Keratinocyte (primary cell): ENCODE measurements around the gene TFPI. TPM values are rescaled to one million over a fixed set of nuclear protein-coding genes. Genes with fewer than 3 reads are reported as not detected.

Experiments
- DNase-seq: peaks from one replicate; pipeline ENCODE4 v3.0.0-alpha.2; 2011; ENCODE audit warnings: low read depth, missing footprints, low spot score
- FAIRE-seq: peaks from 2 replicates; lab custom pipeline; 2011; peaks lifted over from hg19 to GRCh38; lab: Jason Lieb, UNC
- H2AFZ ChIP-seq: 2 replicates; pipeline ENCODE4 v1.6.0; 2012; ENCODE audit warnings: low read length, control low read depth, inconsistent platforms; ENCODE audit not compliant: control insufficient read depth
- H3K27ac ChIP-seq: 2 replicates; pipeline ENCODE4 v1.5.1; 2011; ENCODE audit warnings: low read length; ENCODE audit not compliant: control insufficient read depth, insufficient read depth
- H3K27me3 ChIP-seq: 3 replicates; pipeline ENCODE4 v1.6.0; 2011; ENCODE audit warnings: low read length; ENCODE audit not compliant: control insufficient read depth, insufficient read depth; ENCODE audit errors: extremely low read depth
- H3K36me3 ChIP-seq, 2 experiments: 2 replicates in 1 of 2; 3 replicates in 1 of 2; pipeline ENCODE4 v1.5.1; 2011; ENCODE audit warnings: low read length in 2 of 2, mild to moderate bottlenecking in 1 of 2; ENCODE audit not compliant: control insufficient read depth in 2 of 2, insufficient read depth in 2 of 2; ENCODE audit errors: extremely low read depth in 1 of 2
- H3K4me1 ChIP-seq: 3 replicates; pipeline ENCODE4 v1.5.1; 2011; ENCODE audit warnings: low read length; ENCODE audit not compliant: control insufficient read depth, insufficient read depth; ENCODE audit errors: extremely low read depth
- H3K4me2 ChIP-seq: 3 replicates; pipeline ENCODE4 v1.6.0; 2011; ENCODE audit warnings: low read depth, low read length; ENCODE audit not compliant: control insufficient read depth, insufficient read depth; ENCODE audit errors: extremely low read depth
- H3K4me3 ChIP-seq, 3 experiments: fragments of 200-600 bp in 1 of 3; sonication (generic) in 1 of 3; 2 replicates in 2 of 3; 3 replicates in 1 of 3; pipeline ENCODE4 v1.5.1; 2011 to 2016; ENCODE audit warnings: low read length in 3 of 3, mild to moderate bottlenecking in 3 of 3, control low read depth in 2 of 3, inconsistent platforms in 1 of 3, low read depth in 1 of 3, mixed read lengths in 1 of 3, mixed run types in 1 of 3, moderate library complexity in 1 of 3; ENCODE audit not compliant: control insufficient read depth in 2 of 3, insufficient read depth in 2 of 3; ENCODE audit errors: extremely low read depth in 1 of 3
- H3K79me2 ChIP-seq: 2 replicates; pipeline ENCODE4 v1.6.0; 2012; ENCODE audit warnings: low read length; ENCODE audit not compliant: control insufficient read depth, insufficient read depth
- H3K9ac ChIP-seq: 3 replicates; pipeline ENCODE4 v1.6.0; 2011; ENCODE audit warnings: low read length; ENCODE audit not compliant: control insufficient read depth, insufficient read depth; ENCODE audit errors: extremely low read depth
- H3K9me1 ChIP-seq: 3 replicates; pipeline ENCODE4 v1.6.0; 2011; ENCODE audit warnings: low read length; ENCODE audit not compliant: control insufficient read depth, insufficient read depth; ENCODE audit errors: extremely low read depth
- H3K9me3 ChIP-seq: 2 replicates; pipeline ENCODE4 v1.5.1; 2012; ENCODE audit warnings: low read depth, low read length; ENCODE audit not compliant: control insufficient read depth
- H4K20me1 ChIP-seq: 3 replicates; pipeline ENCODE4 v1.6.0; 2011; ENCODE audit warnings: low read length; ENCODE audit not compliant: control insufficient read depth, insufficient read depth; ENCODE audit errors: extremely low read depth
- EZH2 ChIP-seq: IDR thresholded peaks from one replicate; pipeline ENCODE4 v1.6.1; 2012; ENCODE audit warnings: inconsistent platforms, mild to moderate bottlenecking, low read length, moderate library complexity
- dilution Hi-C: fragments of 300-500 bp; cut with MboI; formaldehyde crosslinking; loops from one replicate; pipeline ENCODE4 v1.7.0; 2020; ENCODE audit warnings: low sequenced_read_pairs; ENCODE audit not compliant: extremely low pct_ligation_motif_present
- polyA plus RNA-seq, 5 experiments: library from polyadenylated mRNA; depleted of rRNA in 3 of 5; stranded (reverse) in 3 of 5; stranded (forward) in 1 of 5; unstranded in 1 of 5; fragments of >200 nt; gene quantifications; 1 replicate in 1 of 5; 2 replicates in 3 of 5; 3 replicates in 1 of 5; pipeline versions ENCODE4 v1.2.1 to v1.2.3, GENCODE V29; 2011 to 2012; ENCODE audit warnings: missing spikeins in 2 of 5, low read depth in 1 of 5, low replicate concordance in 1 of 5
- TF ChIP-seq, protein P1 (sequence below), 3 experiments: IDR thresholded peaks in 1 of 3; conservative IDR thresholded peaks in 1 of 3; optimal IDR thresholded peaks in 1 of 3; 2 replicates in 2 of 3; 3 replicates in 1 of 3; pipeline versions ENCODE3 to v1.5.1; 2011; ENCODE audit warnings: low read length in 3 of 3, mild to moderate bottlenecking in 3 of 3, moderate library complexity in 2 of 3, control low read depth in 1 of 3, inconsistent platforms in 1 of 3; ENCODE audit not compliant: insufficient read depth in 2 of 3; ENCODE audit errors: extremely low read depth in 1 of 3

The TFPI gene
- polyA plus RNA-seq, 1 donor (not counting 4 experiments of a cell fraction or from before 2014, with no cell fraction given) = 1.1 TPM

DNA sequence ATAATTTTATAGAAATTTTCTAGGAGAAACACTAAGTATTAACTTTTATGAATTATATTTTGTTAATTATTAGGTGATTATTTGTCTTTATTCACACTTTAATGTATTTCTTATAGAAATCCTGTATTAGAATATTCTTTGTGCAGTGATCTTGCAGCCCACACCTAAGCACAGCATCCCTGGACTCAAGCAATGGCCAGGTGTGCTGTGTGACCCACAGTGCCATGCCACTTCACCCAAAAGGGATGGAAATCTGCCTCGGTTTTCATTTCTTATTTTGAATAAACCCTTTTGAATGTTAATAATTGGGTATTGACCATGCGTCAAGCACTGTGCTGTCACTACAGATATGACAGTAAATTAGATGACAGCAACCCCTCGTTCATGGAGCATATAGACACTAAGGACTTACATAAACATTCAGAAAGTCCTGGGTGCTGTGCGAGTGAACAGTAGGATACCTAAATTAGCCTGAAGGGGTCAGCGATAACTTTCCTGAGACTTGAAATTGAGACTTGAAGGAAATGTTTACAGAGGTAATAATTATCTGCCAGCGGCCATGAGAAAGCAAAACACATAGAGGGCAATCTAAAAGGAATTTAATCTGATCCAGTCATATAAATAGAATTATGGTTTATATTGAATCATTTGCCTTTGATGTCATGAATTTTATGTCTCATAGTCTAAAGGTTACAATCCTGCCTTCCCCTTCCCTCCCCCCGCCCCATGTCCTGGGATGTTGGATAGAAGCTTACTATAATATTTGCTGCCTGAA lies 53.5 kb downstream of the TFPI start:
- FAIRE-seq = no peak
- H3K4me1 ChIP-seq = no peaks in the 10 kb centered on the region
- no peak overlapping the region for H3K27ac ChIP-seq
- no peak overlapping the region for H3K4me2 ChIP-seq
- H3K9me1 ChIP-seq = no peaks in the 10 kb centered on the region
- H3K36me3 ChIP-seq = no peaks in the 10 kb centered on the region
- no peaks in the 10 kb centered on the region for H4K20me1 ChIP-seq
- no peaks in the 10 kb centered on the region for H3K27me3 ChIP-seq
- H3K9me3 ChIP-seq = no peaks in the 10 kb centered on the region
- H3K4me3 ChIP-seq = no peak overlapping the region
- no peak overlapping the region for H3K9ac ChIP-seq
- DNase-seq = no peak
- dilution Hi-C loops = no loop called here
- H3K79me2 ChIP-seq = no peaks in the 10 kb centered on the region
- TF ChIP-seq, protein P1, sequence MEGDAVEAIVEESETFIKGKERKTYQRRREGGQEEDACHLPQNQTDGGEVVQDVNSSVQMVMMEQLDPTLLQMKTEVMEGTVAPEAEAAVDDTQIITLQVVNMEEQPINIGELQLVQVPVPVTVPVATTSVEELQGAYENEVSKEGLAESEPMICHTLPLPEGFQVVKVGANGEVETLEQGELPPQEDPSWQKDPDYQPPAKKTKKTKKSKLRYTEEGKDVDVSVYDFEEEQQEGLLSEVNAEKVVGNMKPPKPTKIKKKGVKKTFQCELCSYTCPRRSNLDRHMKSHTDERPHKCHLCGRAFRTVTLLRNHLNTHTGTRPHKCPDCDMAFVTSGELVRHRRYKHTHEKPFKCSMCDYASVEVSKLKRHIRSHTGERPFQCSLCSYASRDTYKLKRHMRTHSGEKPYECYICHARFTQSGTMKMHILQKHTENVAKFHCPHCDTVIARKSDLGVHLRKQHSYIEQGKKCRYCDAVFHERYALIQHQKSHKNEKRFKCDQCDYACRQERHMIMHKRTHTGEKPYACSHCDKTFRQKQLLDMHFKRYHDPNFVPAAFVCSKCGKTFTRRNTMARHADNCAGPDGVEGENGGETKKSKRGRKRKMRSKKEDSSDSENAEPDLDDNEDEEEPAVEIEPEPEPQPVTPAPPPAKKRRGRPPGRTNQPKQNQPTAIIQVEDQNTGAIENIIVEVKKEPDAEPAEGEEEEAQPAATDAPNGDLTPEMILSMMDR (optimal IDR thresholded peaks at IDR 0.05 in 1 of 3, IDR thresholded peaks at IDR 0.05 in 1 of 3, conservative IDR thresholded peaks at IDR 0.05 in 1 of 3; ENCODE audit: extremely low read depth in 1 of 3, insufficient read depth in 2 of 3, low read length in 3 of 3) = peak in 2 of 3 experiments; percentile 11 to 13
- TF ChIP-seq EZH2 = no peak
- H2AFZ ChIP-seq = no peak overlapping the region

DNA sequence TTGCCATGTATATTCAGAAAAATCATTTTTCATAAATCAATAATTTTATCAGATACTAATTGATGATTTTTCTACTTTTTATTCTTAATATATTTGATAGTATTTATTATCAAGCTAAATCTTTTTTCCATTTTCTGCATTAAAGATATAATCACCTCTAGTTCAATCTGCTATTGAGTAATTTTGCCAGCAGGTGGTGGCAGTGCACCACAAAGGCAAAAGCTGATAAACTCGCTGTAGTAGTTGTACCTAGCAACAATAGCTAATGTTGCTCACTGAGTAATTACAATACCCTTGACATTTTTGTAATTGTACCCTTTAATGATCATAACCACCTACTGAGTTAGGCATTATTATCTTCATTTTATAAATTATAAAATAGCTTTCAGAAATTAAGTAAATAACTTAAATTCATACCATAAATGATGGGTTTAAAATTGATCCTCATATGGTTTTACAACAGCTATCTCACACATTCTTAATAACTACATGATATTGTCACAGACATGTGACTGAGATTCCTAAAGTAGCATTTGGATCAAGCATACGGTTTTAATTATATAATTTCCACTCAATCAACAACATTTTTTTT lies 54.2 kb downstream of the TFPI start:
- H3K9me3 ChIP-seq = no peaks in the 10 kb centered on the region
- no peaks in the 10 kb centered on the region for H3K79me2 ChIP-seq
- H3K4me3 ChIP-seq = no peak overlapping the region
- DNase-seq = no peak
- H4K20me1 ChIP-seq = no peaks in the 10 kb centered on the region
- H3K9me1 ChIP-seq = no peaks in the 10 kb centered on the region
- H3K9ac ChIP-seq = no peak overlapping the region
- no peaks in the 10 kb centered on the region for H3K4me1 ChIP-seq
- H3K27ac ChIP-seq = no peak overlapping the region
- no peak for TF ChIP-seq EZH2
- TF ChIP-seq, protein P1 (optimal IDR thresholded peaks at IDR 0.05 in 1 of 3, IDR thresholded peaks at IDR 0.05 in 1 of 3, conservative IDR thresholded peaks at IDR 0.05 in 1 of 3; ENCODE audit: extremely low read depth in 1 of 3, insufficient read depth in 2 of 3, low read length in 3 of 3) = peak; percentile 58 to 68 (median 58)
- FAIRE-seq = peak; percentile 29
- H3K36me3 ChIP-seq = no peaks in the 10 kb centered on the region
- H2AFZ ChIP-seq = no peak overlapping the region
- no peaks in the 10 kb centered on the region for H3K27me3 ChIP-seq
- no peak overlapping the region for H3K4me2 ChIP-seq
- dilution Hi-C loops = no loop called here
